HepG2 (cell line): Measurements from ENCODE around the gene SPAG4. TPM values are rescaled to one million over a fixed set of nuclear protein-coding genes. Genes with fewer than 3 reads are reported as not detected.
A peak's percentile ranks its signal among the peaks of the same experiment; 100 is the strongest.

Experiments
- ARID3A ChIP-seq: IDR thresholded peaks from 2 replicates; pipeline ENCODE4 v1.6.1; 2012; ENCODE audit warnings: low read depth, low read length, improper control_type of control experiment
- CEBPB ChIP-seq: IDR thresholded peaks from 2 replicates; pipeline ENCODE4 v1.6.1; 2011; ENCODE audit warnings: low read depth, low read length, improper control_type of control experiment, borderline replicate concordance
- CSRNP1 ChIP-seq: sonication (generic); formaldehyde crosslinking; IDR thresholded peaks from 2 replicates; pipeline ENCODE4 v1.8.1; 2023; ENCODE audit warnings: mild to moderate bottlenecking, missing genetic modification reagents
- ESRRA ChIP-seq: sonication (generic); formaldehyde crosslinking; IDR thresholded peaks from 2 replicates; pipeline ENCODE4 v1.5.1; 2020; ENCODE audit warnings: mild to moderate bottlenecking, low read depth, missing genetic modification reagents
- NKX3-1 ChIP-seq: sonication (generic); formaldehyde crosslinking; IDR thresholded peaks from 2 replicates; pipeline ENCODE4 v1.5.0; 2020; ENCODE audit warnings: missing genetic modification reagents
- NR0B2 ChIP-seq: sonication (generic); formaldehyde crosslinking; IDR thresholded peaks from 2 replicates; pipeline ENCODE4 v1.4.0; 2020; ENCODE audit warnings: mild to moderate bottlenecking, missing genetic modification reagents
- PTBP1 ChIP-seq: fragments of 200-400 bp; formaldehyde crosslinking; IDR thresholded peaks from 2 replicates; pipeline ENCODE4 v1.6.1; 2018; ENCODE audit warnings: low read length, low read depth; ENCODE audit not compliant: poor library complexity, severe bottlenecking
- SMARCE1 ChIP-seq: fragments of 450-650 bp; IDR thresholded peaks from 2 replicates; pipeline ENCODE4 v1.6.1; 2017; ENCODE audit warnings: borderline replicate concordance
- SPEN ChIP-seq: sonication (generic); formaldehyde crosslinking; IDR thresholded peaks from 2 replicates; pipeline ENCODE4 v1.5.1; 2020; ENCODE audit warnings: low read depth, mild to moderate bottlenecking, missing genetic modification reagents
- ZBTB49 ChIP-seq: sonication (generic); formaldehyde crosslinking; IDR thresholded peaks from 2 replicates; pipeline ENCODE4 v1.4.0; 2020; ENCODE audit warnings: missing genetic modification reagents, borderline replicate concordance
- ZNF296 ChIP-seq: sonication (generic); formaldehyde crosslinking; conservative IDR thresholded peaks from 2 replicates; pipeline ENCODE4 v1.5.0; 2020; ENCODE audit warnings: mild to moderate bottlenecking, missing genetic modification reagents
- ZNF512 ChIP-seq: sonication (generic); formaldehyde crosslinking; IDR thresholded peaks from 2 replicates; pipeline ENCODE4 v1.4.0; 2020; ENCODE audit warnings: mild to moderate bottlenecking, missing genetic modification reagents
- ZNF552 ChIP-seq: sonication (generic); formaldehyde crosslinking; IDR thresholded peaks from 2 replicates; pipeline ENCODE4 v1.9.0; 2022; ENCODE audit warnings: missing genetic modification reagents, mild to moderate bottlenecking, borderline replicate concordance
- ZNF770 ChIP-seq: sonication (generic); formaldehyde crosslinking; IDR thresholded peaks from 2 replicates; pipeline ENCODE4 v1.5.0; 2020; ENCODE audit warnings: mild to moderate bottlenecking, missing genetic modification reagents
- ZSCAN29 ChIP-seq: sonication (generic); formaldehyde crosslinking; conservative IDR thresholded peaks from 2 replicates; pipeline ENCODE4 v1.4.0; 2020; ENCODE audit warnings: mild to moderate bottlenecking, missing genetic modification reagents
- ZZZ3 ChIP-seq: sonication (generic); formaldehyde crosslinking; IDR thresholded peaks from 2 replicates; pipeline ENCODE4 v1.4.0; 2020; ENCODE audit warnings: missing genetic modification reagents, mild to moderate bottlenecking, borderline replicate concordance
- polyA plus RNA-seq, 8 experiments: library from polyadenylated mRNA; depleted of rRNA in 3 of 8; stranded (reverse) in 7 of 8; unstranded in 1 of 8; fragments of >200 nt; fragmentation: Illumina TruSeq in 4 of 8; extraction: Trizol in 4 of 8; gene quantifications; 2 replicates each; pipeline versions ENCODE4 v1.2.1 to v1.2.3, GENCODE V29; 2011 to 2016; ENCODE audit warnings: low read depth in 4 of 8, missing spikeins in 1 of 8, mixed read lengths in 1 of 8; ENCODE audit not compliant: insufficient read depth in 1 of 8
- total RNA-seq, 5 experiments: library from RNA; depleted of rRNA; stranded (reverse); fragments of >200 nt; fragmentation: Illumina TruSeq; extraction: Trizol; gene quantifications; 2 replicates each; pipeline ENCODE4 v1.2.3, GENCODE V29; 2016; ENCODE audit warnings: low read depth in 1 of 5

SPAG4 gene
- total and polyA plus RNA-seq, 2 of the 13 experiments (the other 11 are each of a cell fraction or from before 2014, with no cell fraction given), result 5.8 to 137 TPM

GRCh38 chr20:35619196-35620095 lies 3.8 kb downstream of the SPAG4 start (continued):
- TF ChIP-seq ZNF296 (CRISPR knock-in tag) (peak; percentile 96; the same call in 1 of the 2 replicates), ZBTB49 (CRISPR knock-in tag) (peak; percentile 82; the same call in 1 of the 2 replicates), NKX3-1 (CRISPR knock-in tag) (peak; percentile 98), CEBPB (no peak), ARID3A (no peak), ZZZ3 (peak; percentile 75; the same call in 1 of the 2 replicates), ZNF770 (CRISPR knock-in tag) (no peak), CSRNP1 (CRISPR knock-in tag) (peak; percentile 96), PTBP1 (peak; percentile 34), SMARCE1 (no peak), ZSCAN29 (CRISPR knock-in tag) (0 out of 2 replicates have a peak, but pooled peaks have one; percentile 70), SPEN (peak; percentile 89), NR0B2 (CRISPR knock-in tag) (peak; percentile 99), ESRRA (CRISPR knock-in tag) (peak; percentile 83), ZNF512 (CRISPR knock-in tag) (no peak; the same call in 1 of the 2 replicates), ZNF552 (CRISPR knock-in tag) (peak; percentile 90; the same call in 1 of the 2 replicates)
